Stimulated activated CD8-positive, alpha-beta memory T cell treated with anti-CD3 and anti-CD28 coated beads, Interleukin-12 subunit alpha, Interleukin-12 subunit beta, amount 100 ng/mL, for 24 hours (primary cell): ENCODE measurements around the gene CNTNAP4.

ENCODE experiments used
- DNase-seq: peaks from one replicate; pipeline ENCODE4 v3.0.0-alpha.2; 2020; ENCODE audit errors: extremely low read depth

Gene CNTNAP4

GRCh38 chr16:76488065-76488417, 210.8 kb downstream of the CNTNAP4 start:
- no peak for DNase-seq

GRCh38 chr16:76490036-76490639, 212.9 kb downstream of the CNTNAP4 start:
- no peak for DNase-seq

GRCh38 chr16:76500006-76500405, 222.8 kb downstream of the CNTNAP4 start:
- no peak for DNase-seq

- no peak for DNase-seq
These were observed 224.9 kb downstream of the CNTNAP4 start for GRCh38 chr16:76502063-76502462.

- DNase-seq = no peak
These were observed 225.4 kb downstream of the CNTNAP4 start for GRCh38 chr16:76502555-76502954.

- DNase-seq = no peak
These were observed 225.9 kb downstream of the CNTNAP4 start for GRCh38 chr16:76503091-76503490.

GRCh38 chr16:76511203-76511602, 234.0 kb downstream of the CNTNAP4 start:
- no peak for DNase-seq

GRCh38 chr16:76518781-76519180, 241.6 kb downstream of the CNTNAP4 start:
- DNase-seq = no peak

- no peak for DNase-seq
These were observed 247.2 kb downstream of the CNTNAP4 start for GRCh38 chr16:76524356-76524755.

- no peak for DNase-seq
These were observed 247.6 kb downstream of the CNTNAP4 start for GRCh38 chr16:76524769-76525168.

GRCh38 chr16:76527244-76527643, 250.0 kb downstream of the CNTNAP4 start:
- no peak for DNase-seq

GRCh38 chr16:76529120-76529519, 251.9 kb downstream of the CNTNAP4 start:
- DNase-seq = no peak

GRCh38 chr16:76531236-76531635, 254.0 kb downstream of the CNTNAP4 start:
- no peak for DNase-seq

GRCh38 chr16:76532188-76532973, 255.2 kb downstream of the CNTNAP4 start:
- DNase-seq = no peak

- DNase-seq = no peak
These were observed 262.4 kb downstream of the CNTNAP4 start for GRCh38 chr16:76539609-76540008.

GRCh38 chr16:76541070-76541469, 263.9 kb downstream of the CNTNAP4 start:
- DNase-seq = no peak

- no peak for DNase-seq
These were observed 288.3 kb downstream of the CNTNAP4 start for GRCh38 chr16:76565542-76565941.

GRCh38 chr16:76571755-76572154, 294.6 kb downstream of the CNTNAP4 start:
- no peak for DNase-seq

GRCh38 chr16:76573281-76573680, 296.1 kb downstream of the CNTNAP4 start:
- DNase-seq = no peak

GRCh38 chr16:76574651-76575050, 297.4 kb downstream of the CNTNAP4 start:
- no peak for DNase-seq

GRCh38 chr16:76576526-76576925, 299.3 kb downstream of the CNTNAP4 start:
- no peak for DNase-seq

GRCh38 chr16:76577003-76577402, 299.8 kb downstream of the CNTNAP4 start:
- DNase-seq = no peak

GRCh38 chr16:76579277-76579922, 302.2 kb downstream of the CNTNAP4 start:
- no peak for DNase-seq
